Heart right ventricle (tissue), 16 donors: ENCODE data around the gene HAGHL. TPM values are rescaled to one million over a fixed set of nuclear protein-coding genes. Genes with fewer than 3 reads are reported as not detected.
A peak's percentile ranks its signal among the peaks of the same experiment; 100 is the strongest.

Experiments
- ATAC-seq, 8 donors: fragments of 200-7000 bp; cut with Tn5 transposase; one replicate each; pipeline ENCODE4 v1.9.1; 2020; ENCODE audit warnings: mild to moderate bottlenecking in 8 of 8, moderate library complexity in 8 of 8, moderate number of reproducible peaks in 1 of 8
- DNase-seq, 2 donors: peaks; one replicate each; pipeline ENCODE4 v3.0.0-alpha.2; 2020
- H3K27ac ChIP-seq, 10 donors: fragments of 200-600 bp; sonication (generic) in 2 of 10; one replicate each; pipeline versions ENCODE4 v1.5.0 to v1.8.0; 2020 to 2022; ENCODE audit warnings: mild to moderate bottlenecking in 3 of 10
- H3K27me3 ChIP-seq, 7 donors: fragments of 200-600 bp; one replicate each; pipeline ENCODE4 v1.8.0; 2021 to 2022; ENCODE audit warnings: mild to moderate bottlenecking in 2 of 7
- H3K36me3 ChIP-seq, 9 donors: fragments of 200-600 bp; sonication (generic) in 1 of 9; one replicate each; pipeline versions ENCODE4 v1.5.0 to v1.8.0; 2020 to 2022; ENCODE audit warnings: mild to moderate bottlenecking in 2 of 9
- H3K4me1 ChIP-seq, 9 donors: fragments of 200-600 bp; sonication (generic) in 1 of 9; one replicate each; pipeline versions ENCODE4 v1.5.0 to v1.8.0; 2020 to 2022; ENCODE audit warnings: mild to moderate bottlenecking in 4 of 9
- H3K4me3 ChIP-seq, 10 donors: fragments of 200-600 bp; sonication (generic) in 2 of 10; one replicate each; pipeline versions ENCODE4 v1.5.0 to v1.8.0; 2020 to 2022; ENCODE audit warnings: mild to moderate bottlenecking in 7 of 10, moderate library complexity in 2 of 10
- H3K9me3 ChIP-seq, 11 donors: fragments of 200-600 bp in 10 of 11; sonication (generic) in 2 of 11; one replicate each; pipeline versions ENCODE4 v1.5.0 to v1.8.0; 2013 to 2022; ENCODE audit warnings: mild to moderate bottlenecking in 2 of 11, control low read depth in 1 of 11, moderate library complexity in 1 of 11
- CTCF ChIP-seq, 9 donors: fragments of 200-600 bp; sonication (generic) in 2 of 9; IDR thresholded peaks; one replicate each; pipeline versions ENCODE4 v1.5.0 to v1.8.0; 2021 to 2022; ENCODE audit warnings: antibody characterized with exemption in 9 of 9, mild to moderate bottlenecking in 5 of 9, moderate library complexity in 1 of 9
- WGBS, 2 donors: extraction: QIAGEN DNeasy Blood & Tissue Kit; methylation state at CpG; one replicate each; pipeline ENCODE4 v1.1.7; 2013; ENCODE audit warnings: inconsistent platforms in 1 of 2; 5-methylcytosine and 5-hydroxymethylcytosine counted together
- intact Hi-C, 10 donors: fragments of 100-400 bp; cut with DNase I; formaldehyde crosslinking; loops; one replicate each; pipeline versions ENCODE4 v1.11.1 to v1.14.2; 2022
- polyA plus RNA-seq, 2 donors: library from polyadenylated mRNA; stranded (reverse); fragments of 200-250 nt; gene quantifications; one replicate each; pipeline ENCODE4 v1.2.3, GENCODE V29; 2013
- total RNA-seq, 10 donors: library from RNA; stranded (reverse); fragmentation: NEBNext Ultra II Directional in 3 of 10; extraction: Animal tissue kit (Norgen Biotek cat#: 25700) in 3 of 10; gene quantifications; one replicate each; pipeline versions ENCODE4 v1.2.1 to v1.2.4, GENCODE V29; 2021 to 2023
- donor health status: Arrhythmogenic right ventricular cardiomyopathy.
- donor health status: ischemic (EF 13 %, LVEDD 7.1; RV severe dilation, severe dysfunction).
- donor health status: healthy with polysubstance abuse.
- donor health status: DM: no; HTN: yes; CAD: no.
- donor health status: DM: no; HTN: no; CAD: no.
- donor health status: ischemic (EF 25% LVEDD 6.9; RV normal size, moderate dysfunction).
- donor health status: ischemic (EF 25% LVEDD 5.7; RV mildly dilated, moderate dysfunction).
- donor health status: healthy.
- donor health status: DM: yes; HTN: yes; CAD: no.
- donor health status: Ischemic cardiomyopathy.
- donor health status: ischemic (EF 35%, LVEDD 5.7; RV mildly dilated, moderate dysfunction).
- donor health status: nonischemic (EF 11% LVEDD 7.7; RV severe dilation, severe dysfunction).
- donor health status: DM: yes; HTN: yes; CAD: no.
- donor health status: PGD.
- donor health status: ischemic (EF 29% LVEDD 5.4; RV normal size, mild dysfunction).
- donor health status: nonischemic (EF 23%, LVEDD 6.1; RV moderate dilation, normal function).

The HAGHL gene
- total and polyA plus RNA-seq, 12 donors, result 5.1 to 80.0 (median 10.9) TPM

GRCh38 chr16:720990-721764, 5.7 kb upstream of the HAGHL start, which contains the start of gene ANTKMT:
ANTKMT (plus strand) TSS chr16:721146; CDS start chr16:721275, 129 bp downstream.
- peak in 2 of 9 donors; percentile 16 to 35 for TF ChIP-seq CTCF (IDR thresholded peaks at IDR 0.05)
- ATAC-seq (peak; percentile 71 to 91 (median 80)), DNase-seq (peak; percentile 68 to 82)
- Histone ChIP-seq H3K9me3 (no peaks in the 10 kb centered on the region), H3K27me3 (peaks cover 0 to 15% (median 4%) of the 10 kb centered on the region in 7 donors), H3K36me3 (peaks cover 0 to 7% (median 0%) of the 10 kb centered on the region in 9 donors), H3K4me1 (peaks cover 14 to 48% (median 34%) of the 10 kb centered on the region in 9 donors), H3K4me3 (peak within 1 kb of the TSS; percentile 64 to 99 (median 84)), H3K27ac (peak within 1 kb of the TSS; percentile 44 to 97 (median 94))
- WGBS, 2 donors, result 7 to 13% methylated on average over 55 to 106 of the region's 106 CpGs
- intact Hi-C loops, result loop anchor here in 1 of 10 donors (2.0 kb wide), 1 partner anchor 40 kb away; the partner anchor contains the start of gene STUB1

GRCh38 chr16:721765-722540, 5.0 kb upstream of the HAGHL start:
- peaks cover 0 to 7% (median 0%) of the 10 kb centered on the region in 9 donors for H3K36me3 ChIP-seq
- intact Hi-C loops, result loop anchor here in 1 of 10 donors (2.0 kb wide), 1 partner anchor 41 kb away; the partner anchor contains the start of gene STUB1

GRCh38 chr16:722835-723633, 3.9 kb upstream of the HAGHL start:
- H3K27ac ChIP-seq, result no peak overlapping the region
- 88 to 90% methylated on average over 24 of the region's 24 CpGs for WGBS, 2 donors
- intact Hi-C loops, result no loop called here
- no peaks in the 10 kb centered on the region for H3K9me3 ChIP-seq
- peaks cover 0 to 7% (median 0%) of the 10 kb centered on the region in 9 donors for H3K36me3 ChIP-seq
- ATAC-seq (no peak), DNase-seq (peak in 1 of 2 donors; percentile 14)
- no peak for TF ChIP-seq CTCF (IDR thresholded peaks at IDR 0.05)
- peaks cover 18 to 54% (median 44%) of the 10 kb centered on the region in 9 donors for H3K4me1 ChIP-seq
- peaks cover 0 to 27% (median 21%) of the 10 kb centered on the region in 7 donors for H3K27me3 ChIP-seq
- H3K4me3 ChIP-seq, result no peak overlapping the region

More at GRCh38 chr16:721765-722540, 5.0 kb upstream of the HAGHL start:
- WGBS, 2 donors, result 86 to 87% methylated on average over 51 of the region's 51 CpGs
- DNase-seq (peak in 1 of 2 donors; percentile 24), ATAC-seq (no peak)
- Histone ChIP-seq H3K9me3 (no peaks in the 10 kb centered on the region), H3K27me3 (peaks cover 0 to 16% (median 10%) of the 10 kb centered on the region in 7 donors), H3K4me1 (peaks cover 10 to 46% (median 34%) of the 10 kb centered on the region in 9 donors), H3K27ac (peak overlapping the region in 9 of 10 donors; percentile 92 to 97 (median 94)), H3K4me3 (peak overlapping the region; percentile 64 to 99 (median 84))
- no peak for TF ChIP-seq CTCF (IDR thresholded peaks at IDR 0.05)
